ENCODE measurements around the gene ATP6V0E2.
"Not testable (repeated sequence)": the region's sequence is repeated elsewhere in the genome, so short reads cannot be mapped to it uniquely, and the experiment has no call there.

ATP6V0E2 gene

GRCh38 chr7:149907776-149908376 lies 34.1 kb downstream of the ATP6V0E2 start:
- not testable (repeated sequence) for DNase-seq (ENCODE audit: low read depth, low spot score); H3K27ac ChIP-seq

GRCh38 chr7:149910219-149910618 lies 36.5 kb downstream of the ATP6V0E2 start:
- H3K27ac ChIP-seq, result not testable (repeated sequence)

GRCh38 chr7:149912126-149912525 lies 38.4 kb downstream of the ATP6V0E2 start:
- not testable (repeated sequence) for H3K27ac ChIP-seq
- peak; percentile 0 for DNase-seq (ENCODE audit: low read depth, low spot score)

More at GRCh38 chr7:149910219-149910618, 36.5 kb downstream of the ATP6V0E2 start:
- not testable (repeated sequence) for DNase-seq (ENCODE audit: low read depth, low spot score)

- H3K27ac ChIP-seq; DNase-seq (ENCODE audit: low read depth, low spot score): not testable (repeated sequence)
These were observed 52.6 kb downstream of the ATP6V0E2 start for GRCh38 chr7:149926414-149926813.

Data from epithelial cell of prostate (primary cell).